Stomach (tissue), 9 donors: Measurements from ENCODE around the gene TAL1. TPM values are rescaled to one million over a fixed set of nuclear protein-coding genes. Genes with fewer than 3 reads are reported as not detected.
"Not testable (repeated sequence)": the region's sequence is repeated elsewhere in the genome, so short reads cannot be mapped to it uniquely, and the experiment has no call there.

Experiments
- DNase-seq, 2 donors: peaks; one replicate each; pipeline versions ENCODE4 v3.0.0 to v3.0.0-alpha.2; 2013 to 2019
- H3K27ac ChIP-seq, 5 donors: fragments of 200-600 bp in 4 of 5; sonication (generic) in 4 of 5; one replicate each; pipeline ENCODE4 v1.5.1; 2013 to 2019; ENCODE audit warnings: mild to moderate bottlenecking in 1 of 5, moderate library complexity in 1 of 5
- H3K27me3 ChIP-seq, 3 donors: fragments of 200-600 bp; sonication (generic); one replicate each; pipeline ENCODE4 v1.5.1; 2017 to 2019; ENCODE audit warnings: mixed run types in 1 of 3
- H3K36me3 ChIP-seq, 4 donors: fragments of 200-600 bp; sonication (generic); 1 replicate in 3 of 4; 2 replicates in 1 of 4; pipeline ENCODE4 v1.5.1; 2016 to 2019
- H3K4me1 ChIP-seq, 4 donors: fragments of 200-600 bp; sonication (generic); one replicate each; pipeline ENCODE4 v1.5.1; 2016 to 2019
- H3K4me3 ChIP-seq, 4 donors: fragments of 200-600 bp; sonication (generic) in 3 of 4; one replicate each; pipeline ENCODE4 v1.5.1; 2016 to 2019; ENCODE audit warnings: mild to moderate bottlenecking in 1 of 4
- H3K9me3 ChIP-seq, 4 donors: fragments of 200-600 bp; sonication (generic); one replicate each; pipeline ENCODE4 v1.5.1; 2016 to 2019
- EP300 ChIP-seq: sonication (generic); formaldehyde crosslinking; IDR thresholded peaks from one replicate; pipeline ENCODE4 v1.6.1; 2017; ENCODE audit warnings: antibody characterized with exemption
- POLR2A ChIP-seq, 4 donors: fragments of 450-650 bp; IDR thresholded peaks; one replicate each; pipeline ENCODE4 v1.6.1; 2016; ENCODE audit warnings: antibody characterized with exemption in 4 of 4, control low read depth in 2 of 4, mild to moderate bottlenecking in 1 of 4, moderate library complexity in 1 of 4
- POLR2AphosphoS5 ChIP-seq, 3 donors: sonication (generic); formaldehyde crosslinking; IDR thresholded peaks; one replicate each; pipeline ENCODE4 v1.6.1; 2016; ENCODE audit warnings: antibody characterized with exemption in 3 of 3
- WGBS, 5 donors: extraction: QIAGEN DNeasy Blood & Tissue Kit in 3 of 5; methylation state at CpG; one replicate each; pipeline versions ENCODE4 v1.1.5 to v1.1.7; 2013 to 2018; 5-methylcytosine and 5-hydroxymethylcytosine counted together
- intact Hi-C: fragments of 100-400 bp; cut with DNase I; formaldehyde crosslinking; loops from one replicate; pipeline ENCODE4 v1.15.1; 2023; ENCODE audit warnings: low total_unique reads
- polyA plus RNA-seq, 3 donors: library from polyadenylated mRNA; stranded (reverse); fragments of 200-250 nt; gene quantifications; one replicate each; pipeline ENCODE4 v1.2.3, GENCODE V29; 2013
- total RNA-seq, 5 donors: library from RNA; depleted of rRNA; stranded (reverse); fragments of >200 nt; gene quantifications; one replicate each; pipeline versions ENCODE4 v1.1.0 to v1.2.3, GENCODE V29; 2014 to 2016
- TF ChIP-seq, protein P1 (sequence below), 7 experiments: fragments of 450-650 bp in 4 of 7; fragments of 200-600 bp in 3 of 7; sonication (generic) in 3 of 7; IDR thresholded peaks; one replicate each; pipeline ENCODE4 v1.5.1; 2016 to 2019; ENCODE audit warnings: antibody characterized with exemption in 7 of 7, control low read depth in 2 of 7, mild to moderate bottlenecking in 1 of 7
- donor health status: healthy with polysubstance abuse.
- donor health status: Bipolar disorder and iron deficiency.
- donor health status: healthy.

The TAL1 gene
- total and polyA plus RNA-seq, 8 donors: under 0.01 to 4.5 (median 1.5) TPM; not detected in 1

DNA sequence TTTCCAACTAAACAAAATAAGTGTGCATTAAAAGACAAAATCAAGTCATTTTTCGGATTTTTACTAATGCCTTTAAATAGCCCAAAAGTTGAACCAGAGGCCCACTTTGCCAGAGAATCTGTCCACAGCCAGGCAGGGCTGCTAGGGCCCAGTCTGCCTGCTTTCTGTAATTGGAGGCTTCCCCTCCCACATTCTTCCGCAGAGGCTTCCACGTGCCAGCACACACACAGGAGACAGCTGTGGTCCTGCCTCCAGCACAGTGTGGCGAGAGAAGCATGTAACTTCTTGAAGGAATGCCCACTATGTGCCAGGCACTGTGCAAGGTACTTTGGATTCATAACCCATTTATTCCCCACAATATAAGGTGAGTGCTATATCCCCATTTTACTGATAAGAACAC, 30.8 kb downstream of the TAL1 start:
- no peak for TF ChIP-seq POLR2AphosphoS5 (IDR thresholded peaks at IDR 0.05)
- no peak for TF ChIP-seq EP300
- TF ChIP-seq, protein P1, sequence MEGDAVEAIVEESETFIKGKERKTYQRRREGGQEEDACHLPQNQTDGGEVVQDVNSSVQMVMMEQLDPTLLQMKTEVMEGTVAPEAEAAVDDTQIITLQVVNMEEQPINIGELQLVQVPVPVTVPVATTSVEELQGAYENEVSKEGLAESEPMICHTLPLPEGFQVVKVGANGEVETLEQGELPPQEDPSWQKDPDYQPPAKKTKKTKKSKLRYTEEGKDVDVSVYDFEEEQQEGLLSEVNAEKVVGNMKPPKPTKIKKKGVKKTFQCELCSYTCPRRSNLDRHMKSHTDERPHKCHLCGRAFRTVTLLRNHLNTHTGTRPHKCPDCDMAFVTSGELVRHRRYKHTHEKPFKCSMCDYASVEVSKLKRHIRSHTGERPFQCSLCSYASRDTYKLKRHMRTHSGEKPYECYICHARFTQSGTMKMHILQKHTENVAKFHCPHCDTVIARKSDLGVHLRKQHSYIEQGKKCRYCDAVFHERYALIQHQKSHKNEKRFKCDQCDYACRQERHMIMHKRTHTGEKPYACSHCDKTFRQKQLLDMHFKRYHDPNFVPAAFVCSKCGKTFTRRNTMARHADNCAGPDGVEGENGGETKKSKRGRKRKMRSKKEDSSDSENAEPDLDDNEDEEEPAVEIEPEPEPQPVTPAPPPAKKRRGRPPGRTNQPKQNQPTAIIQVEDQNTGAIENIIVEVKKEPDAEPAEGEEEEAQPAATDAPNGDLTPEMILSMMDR (IDR thresholded peaks at IDR 0.05): no peak
- no peak for TF ChIP-seq POLR2A (IDR thresholded peaks at IDR 0.05)
- H3K27me3 ChIP-seq: peaks cover 0 to 57% (median 7%) of the 10 kb centered on the region in 3 donors
- no peak overlapping the region for H3K27ac ChIP-seq
- H3K4me1 ChIP-seq: no peaks in the 10 kb centered on the region
- no peak for DNase-seq
- no peaks in the 10 kb centered on the region for H3K36me3 ChIP-seq
- H3K9me3 ChIP-seq: peaks cover 0 to 9% (median 2%) of the 10 kb centered on the region in 4 donors
- WGBS, 5 donors: 24 to 47% (median 35%) methylated on average over 4 of the region's 4 CpGs
- H3K4me3 ChIP-seq: no peak overlapping the region
- intact Hi-C loops: no loop called here

- intact Hi-C loops: loop anchor here (10.0 kb wide), 1 partner anchor 527 kb away; no protein-coding TSS in a partner anchor
- no peaks in the 10 kb centered on the region for H3K36me3 ChIP-seq
- DNase-seq: no peak
- H3K27me3 ChIP-seq: peaks cover 0 to 38% (median 7%) of the 10 kb centered on the region in 3 donors
- H3K4me1 ChIP-seq: no peaks in the 10 kb centered on the region
- H3K27ac ChIP-seq: no peak overlapping the region
- TF ChIP-seq EP300 (no peak), POLR2A (IDR thresholded peaks at IDR 0.05) (no peak), POLR2AphosphoS5 (IDR thresholded peaks at IDR 0.05) (no peak)
- TF ChIP-seq, protein P1 (IDR thresholded peaks at IDR 0.05): no peak
- peaks cover 0 to 7% (median 2%) of the 10 kb centered on the region in 4 donors for H3K9me3 ChIP-seq
- no peak overlapping the region for H3K4me3 ChIP-seq
- WGBS, 5 donors: 79 to 88% (median 84%) methylated on average over 4 of the region's 4 CpGs
Measured at GRCh38 chr1:47198214-47198613, 33.8 kb downstream of the TAL1 start.

GRCh38 chr1:47196622-47197021, 35.4 kb downstream of the TAL1 start:
- no peak for DNase-seq
- intact Hi-C loops: loop anchor here (10.0 kb wide), 1 partner anchor 528 kb away; no protein-coding TSS in a partner anchor
- Histone ChIP-seq H3K27me3 (peaks cover 0 to 33% (median 7%) of the 10 kb centered on the region in 3 donors), H3K9me3 (no peaks in the 10 kb centered on the region), H3K4me3 (no peak overlapping the region), H3K36me3 (no peaks in the 10 kb centered on the region), H3K4me1 (peaks cover 13 to 16% (median 15%) of the 10 kb centered on the region in 4 donors), H3K27ac (no peak overlapping the region)
- TF ChIP-seq, protein P1 (IDR thresholded peaks at IDR 0.05): no peak
- no peak for TF ChIP-seq EP300
- no peak for TF ChIP-seq POLR2A (IDR thresholded peaks at IDR 0.05)
- no peak for TF ChIP-seq POLR2AphosphoS5 (IDR thresholded peaks at IDR 0.05)
- 38 to 49% (median 44%) methylated on average over 3 of the region's 3 CpGs for WGBS, 5 donors

DNA sequence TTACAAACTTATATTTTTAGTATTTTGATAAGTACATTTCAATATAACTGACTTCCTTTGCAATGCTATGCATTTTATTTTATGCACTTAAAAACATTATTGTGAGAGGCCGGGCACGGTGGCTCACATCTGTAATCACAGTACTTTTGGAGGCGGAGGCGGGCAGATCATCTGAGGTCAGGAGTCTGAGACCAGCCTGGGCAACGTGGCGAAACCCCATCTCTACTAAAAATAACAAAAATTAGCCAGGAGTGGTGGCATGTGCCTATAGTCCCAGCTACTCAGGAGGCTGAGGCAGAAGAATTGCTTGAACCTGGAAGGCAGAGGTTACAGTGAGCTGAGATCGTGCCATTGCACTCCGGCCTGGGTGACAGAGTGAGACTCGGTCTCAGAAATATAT, 36.0 kb downstream of the TAL1 start:
- intact Hi-C loops: loop anchor here (10.0 kb wide), 1 partner anchor 529 kb away; no protein-coding TSS in a partner anchor
- H3K36me3 ChIP-seq, H3K9me3 ChIP-seq, DNase-seq, H3K27ac ChIP-seq, H3K4me3 ChIP-seq: not testable (repeated sequence)
- Histone ChIP-seq H3K27me3 (peaks cover 0 to 29% (median 7%) of the 10 kb centered on the region in 3 donors), H3K4me1 (peaks cover 14 to 22% (median 20%) of the 10 kb centered on the region in 4 donors)
- 83 to 89% (median 86%) methylated on average over 9 of the region's 9 CpGs for WGBS, 5 donors

GRCh38 chr1:47194311-47194710, 37.7 kb downstream of the TAL1 start:
- Histone ChIP-seq H3K27ac (no peak overlapping the region), H3K9me3 (no peaks in the 10 kb centered on the region), H3K4me3 (no peak overlapping the region), H3K27me3 (peaks cover 0 to 15% (median 0%) of the 10 kb centered on the region in 3 donors), H3K36me3 (no peaks in the 10 kb centered on the region), H3K4me1 (peaks cover 23 to 37% (median 35%) of the 10 kb centered on the region in 4 donors)
- no peak for DNase-seq
- intact Hi-C loops: loop anchor here (10.0 kb wide), 1 partner anchor 530 kb away; no protein-coding TSS in a partner anchor
- TF ChIP-seq POLR2AphosphoS5 (IDR thresholded peaks at IDR 0.05) (no peak), POLR2A (IDR thresholded peaks at IDR 0.05) (no peak), EP300 (no peak)
- TF ChIP-seq, protein P1 (IDR thresholded peaks at IDR 0.05): no peak

DNA sequence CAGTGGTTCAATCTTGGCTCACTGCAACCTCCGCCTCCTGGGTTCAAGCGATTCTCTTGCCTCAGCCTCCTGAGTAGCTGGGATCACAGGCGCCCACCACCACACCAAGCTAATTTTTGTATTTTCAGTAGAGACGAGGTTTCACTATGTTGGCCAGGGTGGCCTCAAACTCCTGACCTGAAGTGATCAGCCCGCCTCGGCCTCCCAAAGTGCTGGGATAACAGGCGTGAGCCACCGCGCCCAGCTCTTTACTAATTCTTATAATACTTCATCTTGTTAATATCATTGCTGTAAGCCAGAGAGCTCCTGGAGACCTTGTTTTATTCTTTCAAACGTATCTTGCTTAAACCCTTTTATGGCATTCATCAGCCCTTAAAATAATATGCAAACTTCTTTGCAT, 38.5 kb downstream of the TAL1 start:
- intact Hi-C loops: loop anchor here (10.0 kb wide), 1 partner anchor 531 kb away; no protein-coding TSS in a partner anchor
- H3K27me3 ChIP-seq, H3K27ac ChIP-seq, H3K4me3 ChIP-seq, H3K9me3 ChIP-seq, H3K36me3 ChIP-seq: not testable (repeated sequence)
- peak in 1 of 2 donors; percentile 21 for DNase-seq
- WGBS, 5 donors: 87 to 93% (median 88%) methylated on average over 10 of the region's 10 CpGs
- H3K4me1 ChIP-seq: peaks cover 23 to 37% (median 36%) of the 10 kb centered on the region in 4 donors
